Fibroblast of villous mesenchyme (primary cell): ENCODE results near the gene ZBTB47. TPM values are rescaled to one million over a fixed set of nuclear protein-coding genes. Genes with fewer than 3 reads are reported as not detected.

Source experiments
- DNase-seq: peaks from one replicate; pipeline ENCODE4 v3.0.0-alpha.2; 2010; ENCODE audit warnings: low read depth
- H3K4me3 ChIP-seq: 2 replicates; pipeline ENCODE4 v1.5.1; 2011; ENCODE audit warnings: low read depth, mild to moderate bottlenecking, low read length
- CTCF ChIP-seq: IDR thresholded peaks from 2 replicates; pipeline ENCODE4 v1.5.1; 2012; ENCODE audit warnings: low read depth, mild to moderate bottlenecking, low read length; ENCODE audit not compliant: insufficient read depth
- total RNA-seq: library from RNA; depleted of rRNA; stranded (reverse); fragments of >200 nt; gene quantifications from 2 replicates; pipeline ENCODE4 v1.2.3, GENCODE V29; 2012

Gene ZBTB47
- total RNA-seq, 1 donor, result 25.9 TPM

- no peak for DNase-seq
- no peak overlapping the region for H3K4me3 ChIP-seq
- no peak for TF ChIP-seq CTCF
These were observed 22.4 kb downstream of the ZBTB47 start for GRCh38 chr3:42675909-42676308.

DNA sequence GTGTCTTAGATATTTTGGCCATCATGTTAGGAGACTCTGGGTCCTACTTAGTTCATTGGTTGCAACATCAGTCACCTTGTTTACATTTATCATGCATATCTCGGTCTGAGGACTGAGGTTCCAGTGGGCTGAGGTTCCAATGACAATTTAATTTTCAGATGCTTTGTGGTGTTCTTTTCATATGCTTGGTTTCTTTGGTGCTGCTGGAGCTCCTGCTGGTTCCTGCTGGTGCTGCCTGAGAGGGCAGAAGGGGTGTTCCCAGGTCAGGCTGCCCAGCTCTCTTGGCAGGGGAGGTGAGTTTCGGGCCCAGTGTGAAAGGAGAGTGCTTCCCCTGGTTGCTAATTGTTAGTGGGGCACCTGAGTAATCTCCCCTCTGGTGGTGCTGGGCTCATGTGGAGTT lies 24.9 kb downstream of the ZBTB47 start:
- no peak for TF ChIP-seq CTCF
- no peak overlapping the region for H3K4me3 ChIP-seq
- no peak for DNase-seq

DNA sequence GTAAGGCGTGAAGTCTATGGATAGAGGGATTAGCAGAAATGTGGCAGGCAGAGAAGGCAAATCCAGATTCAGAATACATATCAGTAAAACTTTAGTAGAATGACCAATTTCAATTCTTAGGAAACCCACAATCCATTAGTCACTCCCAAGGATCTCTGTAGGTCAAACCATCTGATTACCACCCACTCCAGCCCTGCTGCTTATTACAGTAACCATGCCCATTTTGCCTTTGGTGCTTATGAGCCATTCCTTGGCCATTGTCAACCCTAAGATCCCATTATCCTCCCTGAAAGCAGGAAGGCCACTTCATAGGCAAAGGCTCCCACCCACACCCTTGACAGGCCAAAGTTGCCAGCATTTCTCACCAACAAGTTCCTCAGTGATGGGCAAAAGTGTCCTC lies 26.8 kb downstream of the ZBTB47 start:
- TF ChIP-seq CTCF, result no peak
- no peak for DNase-seq
- H3K4me3 ChIP-seq, result no peak overlapping the region

DNA sequence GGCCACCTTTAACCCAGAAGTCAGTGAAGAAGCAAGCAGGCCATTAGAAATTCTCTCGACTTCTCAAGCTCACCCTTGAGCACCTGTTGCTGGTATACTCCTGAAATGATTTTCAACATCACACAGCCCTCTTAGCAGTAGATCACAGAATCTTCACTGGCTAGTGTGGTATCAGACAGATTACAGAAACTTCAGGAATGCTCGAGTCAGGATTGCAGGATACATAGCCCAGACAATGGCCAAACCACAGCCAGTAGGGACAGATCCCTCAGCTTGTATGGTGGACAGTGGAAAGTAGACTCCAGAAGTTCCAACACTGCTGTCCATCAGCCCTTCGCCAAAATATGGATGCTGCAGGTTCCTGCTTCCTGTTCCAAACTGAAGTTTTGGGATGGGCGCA lies 27.3 kb downstream of the ZBTB47 start:
- no peak overlapping the region for H3K4me3 ChIP-seq
- DNase-seq, result no peak
- no peak for TF ChIP-seq CTCF

DNA sequence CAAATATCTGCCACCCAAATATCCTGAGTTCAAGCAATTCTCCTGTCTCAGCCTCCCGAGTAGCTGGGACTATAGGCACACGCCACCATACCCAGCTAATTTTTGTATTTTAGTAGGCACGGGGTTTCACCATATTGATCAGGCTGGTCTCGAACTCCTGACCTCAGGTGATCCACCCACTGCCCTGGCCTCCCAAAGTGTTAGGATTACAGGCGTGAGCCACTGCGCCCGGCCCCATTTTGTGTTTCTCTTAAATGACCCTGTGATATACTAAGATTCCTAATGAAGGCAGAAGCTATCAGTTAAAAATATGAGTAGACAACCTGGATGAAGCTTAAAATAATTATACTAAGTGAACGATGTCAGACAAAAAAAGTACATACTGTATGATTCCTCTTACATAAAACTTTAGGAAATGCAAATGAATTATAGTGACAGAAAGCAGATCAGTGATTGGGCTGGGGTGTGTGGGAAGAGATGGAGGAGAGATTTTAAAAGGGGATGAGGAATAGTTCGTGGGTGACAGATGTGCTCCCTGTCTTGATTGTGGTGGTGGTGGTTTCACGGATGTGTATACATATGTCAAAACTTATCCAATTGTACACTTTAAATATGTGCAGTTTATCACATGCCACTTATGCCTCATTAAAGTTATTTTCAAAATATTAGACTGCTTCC lies 28.0 kb downstream of the ZBTB47 start:
- no peak for DNase-seq
- TF ChIP-seq CTCF, result no peak
- H3K4me3 ChIP-seq, result no peak overlapping the region

DNA sequence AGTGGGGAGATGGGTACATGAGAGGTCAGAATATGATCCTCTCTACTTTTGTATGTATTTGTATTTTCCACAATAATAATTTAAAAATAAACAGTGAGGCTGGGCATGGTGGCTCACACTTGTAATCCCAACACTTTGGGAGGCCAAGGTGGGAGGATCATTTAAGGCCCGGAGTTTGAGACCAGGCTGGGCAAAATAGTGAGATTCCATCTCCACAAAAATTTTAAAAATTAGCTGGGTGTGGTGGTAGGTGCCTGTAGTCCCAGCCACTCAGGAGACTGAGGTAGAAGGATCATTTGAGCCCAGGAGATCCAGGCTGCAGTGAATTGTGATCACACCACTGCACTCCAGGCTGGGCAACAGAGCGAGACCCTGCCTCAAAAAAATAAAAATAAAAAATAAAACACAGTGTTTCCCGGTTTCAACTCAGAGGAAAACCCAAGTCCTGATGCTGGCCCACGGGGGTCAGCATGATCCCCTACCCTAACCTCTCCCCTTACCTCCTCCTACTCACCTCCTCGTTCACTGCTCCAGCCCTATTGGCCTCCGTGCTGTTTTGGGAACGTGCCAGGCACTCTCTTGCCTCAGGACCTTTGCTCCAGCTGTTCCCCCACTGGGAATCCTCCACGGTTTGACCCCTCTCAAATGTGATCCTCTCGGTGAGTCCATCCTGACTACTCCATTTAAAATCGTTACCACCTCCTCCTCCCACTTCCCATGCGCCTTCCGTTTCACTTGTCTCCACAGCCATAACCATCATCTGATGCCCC lies 29.0 kb downstream of the ZBTB47 start:
- no peak for DNase-seq

More for the DNA sequence above, 29.0 kb downstream of the ZBTB47 start:
- TF ChIP-seq CTCF, result no peak
- H3K4me3 ChIP-seq, result no peak overlapping the region
